Kidney (tissue), 14 donors: ENCODE results near the gene UNC93A. TPM values are rescaled to one million over a fixed set of nuclear protein-coding genes. Genes with fewer than 3 reads are reported as not detected.

Source experiments
- DNase-seq, 5 donors: peaks; one replicate each; pipeline ENCODE4 v3.0.0-alpha.2; 2013 to 2020
- FAIRE-seq: peaks from 2 replicates; lab custom pipeline; 2012; peaks lifted over from hg19 to GRCh38; lab: Jason Lieb, UNC
- H3K27ac ChIP-seq, 2 donors: one replicate each; pipeline ENCODE4 v1.7.0; 2013; ENCODE audit warnings: low read depth in 2 of 2, low read length in 2 of 2, inconsistent platforms in 1 of 2
- H3K27me3 ChIP-seq: one replicate; pipeline ENCODE4 v1.7.1; 2013; ENCODE audit warnings: low read length, inconsistent platforms; ENCODE audit not compliant: control insufficient read depth, insufficient read depth
- H3K36me3 ChIP-seq, 3 donors: one replicate each; pipeline versions ENCODE4 v1.7.0 to v1.7.1; 2013; ENCODE audit warnings: low read length in 3 of 3, control low read depth in 1 of 3, inconsistent platforms in 1 of 3; ENCODE audit not compliant: insufficient read depth in 3 of 3, control insufficient read depth in 2 of 3
- H3K4me1 ChIP-seq, 3 donors: one replicate each; pipeline versions ENCODE4 v1.7.0 to v1.7.1; 2013; ENCODE audit warnings: low read length in 3 of 3, inconsistent platforms in 1 of 3, low read depth in 1 of 3; ENCODE audit not compliant: control insufficient read depth in 2 of 3, insufficient read depth in 2 of 3
- H3K4me3 ChIP-seq, 3 donors: one replicate each; pipeline versions ENCODE4 v1.7.0 to v1.8.1; 2013; ENCODE audit warnings: low read length in 3 of 3, control low read depth in 1 of 3, inconsistent platforms in 1 of 3
- H3K9ac ChIP-seq, 3 donors: one replicate each; pipeline versions ENCODE4 v1.7.0 to v1.7.1; 2013; ENCODE audit warnings: low read length in 3 of 3, control low read depth in 1 of 3, inconsistent platforms in 1 of 3
- H3K9me3 ChIP-seq, 3 donors: one replicate each; pipeline versions ENCODE4 v1.7.0 to v1.7.1; 2013; ENCODE audit warnings: low read length in 3 of 3, control low read depth in 1 of 3, inconsistent platforms in 1 of 3; ENCODE audit not compliant: control insufficient read depth in 2 of 3, insufficient read depth in 1 of 3
- CTCF ChIP-seq: IDR thresholded peaks from 3 replicates; pipeline ENCODE4 v1.5.1; 2012; ENCODE audit warnings: mild to moderate bottlenecking, moderate library complexity, borderline replicate concordance; ENCODE audit not compliant: insufficient read depth; ENCODE audit errors: extremely low read depth
- intact Hi-C: fragments of 100-400 bp; cut with DNase I; formaldehyde crosslinking; loops from one replicate; pipeline ENCODE4 v1.11.1; 2022
- polyA plus RNA-seq: library from polyadenylated mRNA; stranded (reverse); fragments of 350-450 nt; fragmentation: Illumina TruSeq; extraction: RNeasy Lipid Tissue Mini Kit (QIAGEN cat#74804); gene quantifications from one replicate; pipeline ENCODE4 v1.2.3, GENCODE V29; 2014; ENCODE audit warnings: low read depth, low replicate concordance; ENCODE audit not compliant: insufficient read depth
- total RNA-seq: library from RNA; stranded (reverse); fragmentation: NEBNext Ultra II Directional; extraction: Animal tissue kit (Norgen Biotek cat#: 25700); gene quantifications from one replicate; pipeline ENCODE4 v1.2.1, GENCODE V29; 2021
- donor health status: control.
- donor health status: control.
- donor health status: control.
- donor health status: control.
- donor health status: control.
- donor health status: DM: yes; HTN: yes; CAD: no.
- donor health status: Normal renal cell carcinoma (clear cell type).

The UNC93A gene
- total and polyA plus RNA-seq, 2 donors from 2014 or later: 0.56 TPM; not detected in 1

GRCh38 chr6:167294241-167294640 is 3.1 kb downstream of the UNC93A start:
- no peak for FAIRE-seq
- Histone ChIP-seq H3K27me3 (no peaks in the 10 kb centered on the region), H3K4me1 (peaks cover 0 to 6% (median 0%) of the 10 kb centered on the region in 3 donors), H3K27ac (no peak overlapping the region), H3K36me3 (no peaks in the 10 kb centered on the region), H3K4me3 (no peak overlapping the region), H3K9ac (no peak overlapping the region), H3K9me3 (no peaks in the 10 kb centered on the region)
- no peak for DNase-seq
- TF ChIP-seq CTCF: no peak
- intact Hi-C loops: no loop called here

GRCh38 chr6:167294651-167295494 is 3.8 kb downstream of the UNC93A start:
- no peak for TF ChIP-seq CTCF
- no peaks in the 10 kb centered on the region for H3K36me3 ChIP-seq
- no peak for FAIRE-seq
- intact Hi-C loops: no loop called here
- H3K27me3 ChIP-seq: no peaks in the 10 kb centered on the region
- DNase-seq: no peak
- H3K4me3 ChIP-seq: no peak overlapping the region
- no peak overlapping the region for H3K27ac ChIP-seq
- H3K9ac ChIP-seq: no peak overlapping the region
- peaks cover 0 to 6% (median 0%) of the 10 kb centered on the region in 3 donors for H3K4me1 ChIP-seq
- H3K9me3 ChIP-seq: no peaks in the 10 kb centered on the region

- intact Hi-C loops: no loop called here
- H3K27ac ChIP-seq: no peak overlapping the region
- H3K4me1 ChIP-seq: peaks cover 0 to 6% (median 0%) of the 10 kb centered on the region in 3 donors
- FAIRE-seq (no peak), DNase-seq (no peak)
- no peak overlapping the region for H3K4me3 ChIP-seq
- no peak overlapping the region for H3K9ac ChIP-seq
- no peaks in the 10 kb centered on the region for H3K27me3 ChIP-seq
- H3K36me3 ChIP-seq: no peaks in the 10 kb centered on the region
- H3K9me3 ChIP-seq: no peaks in the 10 kb centered on the region
- TF ChIP-seq CTCF: no peak
Measured at GRCh38 chr6:167295495-167296292, 4.6 kb downstream of the UNC93A start.
